Glutamatergic neuron (in vitro differentiated cells): ENCODE results near the gene RPF1. TPM values are rescaled to one million over a fixed set of nuclear protein-coding genes. Genes with fewer than 3 reads are reported as not detected.
A peak's percentile ranks its signal among the peaks of the same experiment; 100 is the strongest.
"Not testable (repeated sequence)": the region's sequence is repeated elsewhere in the genome, so short reads cannot be mapped to it uniquely, and the experiment has no call there.

Source experiments
- DNase-seq: peaks from one replicate; pipeline ENCODE4 v3.0.0; 2022
- H3K27ac Mint-ChIP-seq: one replicate; pipeline ENCODE4 v1.8.0; 2020; ENCODE audit warnings: mild to moderate bottlenecking, mixed read lengths, inconsistent platforms; ENCODE audit not compliant: unreplicated experiment
- H3K27me3 Mint-ChIP-seq: one replicate; pipeline ENCODE4 v1.8.0; 2020; ENCODE audit warnings: mild to moderate bottlenecking, moderate library complexity, mixed read lengths, inconsistent platforms; ENCODE audit not compliant: unreplicated experiment
- H3K36me3 Mint-ChIP-seq: one replicate; pipeline ENCODE4 v1.8.0; 2020; ENCODE audit warnings: mild to moderate bottlenecking, mixed read lengths, inconsistent platforms; ENCODE audit not compliant: unreplicated experiment
- H3K4me1 Mint-ChIP-seq: one replicate; pipeline ENCODE4 v1.8.0; 2020; ENCODE audit warnings: mild to moderate bottlenecking, low read depth, mixed read lengths, inconsistent platforms; ENCODE audit not compliant: unreplicated experiment
- H3K4me3 Mint-ChIP-seq: one replicate; pipeline ENCODE4 v1.8.0; 2020; ENCODE audit warnings: mild to moderate bottlenecking, mixed read lengths, inconsistent platforms; ENCODE audit not compliant: unreplicated experiment
- H3K9me3 Mint-ChIP-seq: one replicate; pipeline ENCODE4 v1.8.0; 2020; ENCODE audit warnings: mild to moderate bottlenecking, moderate library complexity, mixed read lengths, inconsistent platforms; ENCODE audit not compliant: unreplicated experiment
- total RNA-seq: library from RNA; stranded (reverse); fragmentation: NEBNext Ultra II Directional; extraction: Animal tissue kit (Norgen Biotek cat#: 25700); gene quantifications from one replicate; pipeline ENCODE4 v1.2.1, GENCODE V29; 2021; ENCODE audit not compliant: unreplicated experiment
- TF ChIP-seq, protein P1 (sequence below): fragments of 200-600 bp; sonication (generic); IDR thresholded peaks from one replicate; pipeline ENCODE4 v1.5.0; 2021; ENCODE audit not compliant: partially characterized antibody, unreplicated experiment

Gene RPF1
- total RNA-seq, 1 donor from 2014 or later: 27.6 TPM

DNA sequence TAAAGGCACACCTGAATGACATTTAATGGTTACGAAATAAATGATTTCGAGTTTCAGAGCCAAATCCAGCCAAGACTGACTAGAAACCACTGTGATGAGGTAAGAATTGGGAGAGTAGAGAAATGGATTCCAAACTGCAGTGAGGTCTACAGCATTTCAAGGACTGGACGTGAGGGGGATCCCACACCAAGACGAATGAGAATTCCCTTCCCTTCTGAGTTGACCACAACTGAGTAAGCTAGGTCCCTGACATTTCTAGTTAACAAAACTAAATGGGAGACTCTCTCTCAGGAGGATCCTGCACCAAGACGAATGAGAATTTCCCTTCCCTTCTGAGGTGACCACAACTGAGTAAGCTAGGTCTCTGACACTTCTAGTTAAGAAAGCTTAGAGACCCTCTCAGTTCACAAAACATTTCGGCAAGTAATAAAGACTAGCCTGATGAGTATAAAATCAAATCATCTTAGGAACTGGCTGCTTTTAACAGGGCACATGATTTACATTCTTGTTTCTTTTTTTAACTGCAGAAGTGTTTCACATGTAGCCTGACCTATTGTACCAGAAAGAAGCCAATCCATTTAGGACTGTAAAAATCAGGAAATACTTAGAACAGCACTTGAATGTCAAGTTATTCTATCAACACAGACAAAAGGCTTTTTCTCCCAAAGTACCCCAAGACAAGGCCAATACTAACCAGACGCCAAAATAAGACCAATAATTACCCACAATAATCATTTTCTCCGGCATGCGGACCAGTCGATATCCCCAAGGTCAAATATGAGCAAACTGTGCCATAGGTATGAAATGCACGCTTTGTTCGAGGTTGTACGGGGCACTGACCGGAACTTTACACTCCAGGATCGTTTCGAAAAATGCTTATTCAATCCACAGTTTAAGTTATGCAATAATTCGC, 25.8 kb downstream of the RPF1 start:
- peak overlapping the region; percentile 93 for H3K27ac Mint-ChIP-seq
- H3K4me1 Mint-ChIP-seq: peaks cover 17% of the 10 kb centered on the region
- peaks cover 5% of the 10 kb centered on the region for H3K36me3 Mint-ChIP-seq
- H3K9me3 Mint-ChIP-seq: peaks cover 8% of the 10 kb centered on the region
- peaks cover 4% of the 10 kb centered on the region for H3K27me3 Mint-ChIP-seq
- peak overlapping the region; percentile 99 for H3K4me3 Mint-ChIP-seq
- DNase-seq: no peak
- TF ChIP-seq, protein P1, sequence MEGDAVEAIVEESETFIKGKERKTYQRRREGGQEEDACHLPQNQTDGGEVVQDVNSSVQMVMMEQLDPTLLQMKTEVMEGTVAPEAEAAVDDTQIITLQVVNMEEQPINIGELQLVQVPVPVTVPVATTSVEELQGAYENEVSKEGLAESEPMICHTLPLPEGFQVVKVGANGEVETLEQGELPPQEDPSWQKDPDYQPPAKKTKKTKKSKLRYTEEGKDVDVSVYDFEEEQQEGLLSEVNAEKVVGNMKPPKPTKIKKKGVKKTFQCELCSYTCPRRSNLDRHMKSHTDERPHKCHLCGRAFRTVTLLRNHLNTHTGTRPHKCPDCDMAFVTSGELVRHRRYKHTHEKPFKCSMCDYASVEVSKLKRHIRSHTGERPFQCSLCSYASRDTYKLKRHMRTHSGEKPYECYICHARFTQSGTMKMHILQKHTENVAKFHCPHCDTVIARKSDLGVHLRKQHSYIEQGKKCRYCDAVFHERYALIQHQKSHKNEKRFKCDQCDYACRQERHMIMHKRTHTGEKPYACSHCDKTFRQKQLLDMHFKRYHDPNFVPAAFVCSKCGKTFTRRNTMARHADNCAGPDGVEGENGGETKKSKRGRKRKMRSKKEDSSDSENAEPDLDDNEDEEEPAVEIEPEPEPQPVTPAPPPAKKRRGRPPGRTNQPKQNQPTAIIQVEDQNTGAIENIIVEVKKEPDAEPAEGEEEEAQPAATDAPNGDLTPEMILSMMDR: no peak

DNA sequence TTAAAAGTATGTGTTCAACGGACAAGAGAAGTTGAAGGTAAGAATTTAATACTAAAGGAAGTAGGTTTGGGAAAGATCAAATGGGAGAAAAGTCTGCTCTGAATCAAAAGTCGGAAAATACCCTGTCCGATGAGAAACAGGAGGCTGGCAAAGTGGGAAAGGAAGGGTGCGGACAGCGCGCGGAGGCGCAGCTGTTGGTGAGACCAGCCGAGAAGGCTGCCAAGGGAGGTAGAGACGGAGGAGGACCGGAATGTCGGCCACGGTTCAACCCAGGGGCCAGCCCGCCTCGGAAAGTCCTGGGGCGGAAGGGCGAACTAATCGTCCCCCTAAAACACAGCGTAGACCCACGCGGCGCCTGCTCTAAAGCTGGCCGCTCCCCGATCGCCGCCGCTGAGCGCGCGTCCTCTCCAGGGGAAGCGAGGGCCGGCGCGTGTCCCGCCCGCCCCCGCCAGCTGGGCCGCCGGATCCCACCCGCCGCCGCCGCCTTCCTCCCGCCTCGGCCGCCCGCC, 26.5 kb downstream of the RPF1 start:
- peak; percentile 73 for DNase-seq
- Mint-ChIP-seq H3K27ac (peak overlapping the region; percentile 93), H3K27me3 (peaks cover 4% of the 10 kb centered on the region), H3K36me3 (peaks cover 5% of the 10 kb centered on the region), H3K9me3 (peaks cover 8% of the 10 kb centered on the region), H3K4me1 (peaks cover 17% of the 10 kb centered on the region), H3K4me3 (peak overlapping the region; percentile 99)
- TF ChIP-seq, protein P1: no peak

DNA sequence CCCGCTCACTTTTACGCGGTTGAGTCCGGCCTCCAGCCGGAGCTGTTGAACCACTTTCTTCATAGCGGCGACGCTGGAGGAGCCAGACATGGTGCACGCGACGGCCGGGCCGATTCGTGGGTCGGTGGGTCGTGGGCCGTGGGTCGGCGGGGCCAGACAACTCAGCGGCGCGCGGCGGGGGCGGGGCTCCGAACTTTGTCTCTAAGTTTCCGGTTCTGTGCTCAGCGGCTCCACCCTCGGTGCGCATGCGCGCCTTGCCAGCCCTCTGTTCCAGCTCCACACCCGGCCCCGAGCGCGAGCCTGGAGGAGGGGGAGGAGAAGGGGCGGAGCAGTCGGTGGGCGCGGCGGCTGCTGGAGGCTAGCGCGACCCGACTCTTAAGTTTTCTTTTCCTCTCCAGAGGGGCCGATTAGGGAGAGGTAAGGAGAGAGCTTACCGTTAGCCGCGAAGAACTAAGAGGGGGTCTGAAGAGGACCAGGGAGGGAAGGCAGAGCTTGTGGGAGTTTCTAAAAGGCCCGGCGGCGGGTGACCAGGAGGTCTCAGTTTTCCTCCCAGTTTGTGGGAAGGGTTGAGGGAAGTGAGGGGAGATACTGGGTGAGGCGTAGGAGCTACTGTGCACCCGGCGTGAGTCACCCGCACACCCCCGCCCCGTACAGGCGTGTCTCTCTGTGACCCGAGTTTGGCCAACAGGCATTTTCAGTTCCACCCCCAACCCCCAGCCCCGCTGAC, 27.1 kb downstream of the RPF1 start, which contains the start of the genes GNG5 and SPATA1:
GNG5 (minus strand) TSS at position 580 of the 727 bp plus-strand sequence; CDS start at position 90, 490 bp downstream.
SPATA1 (plus strand) TSS at position 385 of the 727 bp plus-strand sequence. CDS start 9,974 bp downstream, outside the sequence.
- peaks cover 7% of the 10 kb centered on the region for H3K9me3 Mint-ChIP-seq
- DNase-seq: peak; percentile 99
- H3K4me3 Mint-ChIP-seq: peak within 1 kb of the TSS; percentile 99
- H3K27me3 Mint-ChIP-seq: peaks cover 4% of the 10 kb centered on the region
- peak within 1 kb of the TSS; percentile 93 for H3K27ac Mint-ChIP-seq
- peaks cover 5% of the 10 kb centered on the region for H3K36me3 Mint-ChIP-seq
- peaks cover 16% of the 10 kb centered on the region for H3K4me1 Mint-ChIP-seq
- TF ChIP-seq, protein P1: no peak

DNA sequence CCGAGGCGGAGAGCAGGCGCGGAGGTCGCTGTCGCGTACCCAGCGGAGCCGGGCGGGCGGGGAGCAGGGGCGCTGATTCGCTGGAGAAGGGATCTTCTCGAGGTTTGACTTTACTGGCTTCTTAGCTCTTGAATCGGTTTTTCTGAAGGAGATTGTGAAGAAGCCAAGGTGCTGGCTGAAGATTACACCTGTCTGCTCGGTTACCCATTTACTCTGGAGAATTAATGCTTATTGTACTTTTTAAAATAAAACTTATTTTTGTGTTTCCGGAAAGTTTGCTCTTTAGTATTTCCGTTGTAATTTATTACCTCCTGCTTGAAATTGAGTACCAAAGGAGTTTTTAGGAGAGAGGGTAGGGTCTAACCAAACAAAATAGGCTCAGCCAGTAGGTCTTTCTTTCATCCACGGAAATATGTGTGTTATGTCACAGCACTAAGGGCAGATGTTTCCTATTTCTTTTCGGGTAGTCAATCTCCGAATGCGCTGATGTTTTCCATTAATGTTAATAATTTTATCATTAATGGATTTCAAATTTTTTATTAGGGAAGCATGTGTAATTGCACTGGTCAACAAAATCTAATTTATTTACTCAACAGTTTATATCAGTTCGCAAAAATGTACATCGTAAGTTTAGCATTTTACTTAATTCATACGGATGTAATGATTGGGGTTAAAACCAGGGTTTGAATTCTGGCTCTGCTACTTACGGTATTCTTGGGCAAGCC, 27.8 kb downstream of the RPF1 start:
- DNase-seq: peak; percentile 81
- peaks cover 4% of the 10 kb centered on the region for H3K27me3 Mint-ChIP-seq
- peak overlapping the region; percentile 95 for H3K4me3 Mint-ChIP-seq
- TF ChIP-seq, protein P1: no peak
- peaks cover 6% of the 10 kb centered on the region for H3K9me3 Mint-ChIP-seq
- peaks cover 9% of the 10 kb centered on the region for H3K4me1 Mint-ChIP-seq
- H3K36me3 Mint-ChIP-seq: peaks cover 5% of the 10 kb centered on the region
- H3K27ac Mint-ChIP-seq: peak overlapping the region; percentile 64

DNA sequence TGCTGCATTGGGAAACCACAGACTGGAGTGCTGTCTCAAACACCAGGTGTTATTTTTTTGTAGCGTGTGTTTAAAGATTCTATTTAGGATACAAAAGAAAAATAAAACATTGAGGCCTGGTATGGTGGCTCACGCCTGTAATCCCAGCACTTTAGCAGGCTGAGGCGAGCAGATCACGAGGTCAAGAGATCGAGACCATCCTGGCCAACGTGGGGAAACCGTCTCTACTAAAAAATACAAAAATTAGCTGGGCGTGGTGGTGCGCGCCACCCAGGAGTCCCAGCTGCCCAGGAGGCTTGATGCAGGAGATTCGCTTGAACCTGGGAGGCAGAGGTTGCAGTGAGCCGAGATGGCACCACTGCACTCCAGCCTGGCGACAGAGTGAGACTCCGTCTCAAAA, 28.8 kb downstream of the RPF1 start:
- H3K9me3 Mint-ChIP-seq, H3K4me3 Mint-ChIP-seq, DNase-seq, H3K27me3 Mint-ChIP-seq, H3K27ac Mint-ChIP-seq, H3K4me1 Mint-ChIP-seq, H3K36me3 Mint-ChIP-seq: not testable (repeated sequence)
